GM13977 (cell line): ENCODE data around the gene MYO10.
"Not testable (repeated sequence)": the region's sequence is repeated elsewhere in the genome, so short reads cannot be mapped to it uniquely, and the experiment has no call there.

Source experiments
- DNase-seq: peaks from one replicate; pipeline ENCODE4 v3.0.0; 2012; ENCODE audit warnings: low spot score
- CTCF ChIP-seq: IDR thresholded peaks from 2 replicates; pipeline ENCODE4 v1.5.1; 2012; ENCODE audit warnings: mild to moderate bottlenecking, control low read depth; ENCODE audit not compliant: insufficient read depth; ENCODE audit errors: extremely low read depth, missing control alignments
- in situ Hi-C: fragments of 300-500 bp; cut with MboI; formaldehyde crosslinking; loops from one replicate; pipeline ENCODE4 v1.12.0; 2022; ENCODE audit warnings: low sequenced_read_pairs, low pct_unique_long_range_greater_than_20kb, mixed read lengths, inconsistent platforms; ENCODE audit not compliant: unreplicated experiment

Gene MYO10

GRCh38 chr5:16772556-16772955 is 163.5 kb downstream of the MYO10 start:
- no peak for DNase-seq
- in situ Hi-C loops = no loop called here
- no peak for TF ChIP-seq CTCF

- no peak for TF ChIP-seq CTCF
- in situ Hi-C loops = no loop called here
- no peak for DNase-seq
These were observed 167.9 kb downstream of the MYO10 start for GRCh38 chr5:16768184-16768583.

DNA sequence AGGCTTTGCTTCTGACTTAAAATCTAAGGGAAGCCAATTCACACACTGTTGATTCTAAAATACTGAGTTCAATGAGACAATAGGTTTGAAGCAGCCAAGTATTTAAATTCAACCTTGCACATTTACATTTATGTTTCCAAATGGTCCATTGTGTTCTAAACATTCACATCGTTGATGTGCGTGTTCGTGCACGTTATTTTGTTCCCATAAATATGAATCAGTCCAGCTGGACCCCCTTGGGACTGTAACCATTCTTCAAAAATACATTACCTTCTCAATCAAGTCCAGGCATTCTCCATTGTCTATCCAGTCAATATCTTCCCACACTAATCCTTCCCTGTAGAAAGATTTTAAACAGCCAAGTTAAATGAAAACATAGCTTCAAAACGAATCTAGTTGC is 172.9 kb downstream of the MYO10 start:
- no peak for DNase-seq
- TF ChIP-seq CTCF = no peak
- in situ Hi-C loops = no loop called here

DNA sequence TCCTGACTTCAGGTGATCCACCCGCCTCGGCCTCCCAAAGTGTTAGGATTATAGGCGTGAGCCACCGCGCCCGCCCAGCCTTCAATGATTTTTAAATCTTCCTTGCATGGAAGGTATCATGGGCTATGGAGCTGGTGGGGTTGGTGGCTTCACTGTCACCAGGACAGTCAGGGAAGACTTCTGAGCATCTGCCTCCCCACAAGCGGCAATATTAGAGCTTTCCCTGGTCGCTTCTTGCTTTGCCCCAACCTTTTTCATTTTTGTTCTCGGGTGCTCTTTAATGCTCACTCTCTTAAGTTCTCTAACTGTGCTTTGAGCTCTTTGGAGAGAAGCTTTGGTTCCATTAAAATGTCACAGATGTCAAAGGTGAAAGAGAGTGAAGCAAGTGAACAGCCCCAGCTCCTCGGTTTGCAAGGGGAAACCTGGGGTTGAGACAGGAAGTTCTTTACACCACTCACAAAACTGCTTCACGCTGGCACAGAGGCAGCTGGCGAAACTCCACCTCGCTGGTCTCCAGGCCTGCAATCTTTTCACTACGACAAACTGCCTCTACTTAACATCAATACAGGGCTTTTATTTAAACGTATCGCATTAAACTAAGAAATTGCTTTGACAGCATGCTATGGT is 176.8 kb downstream of the MYO10 start:
- TF ChIP-seq CTCF = no peak
- no peak for DNase-seq
- in situ Hi-C loops = no loop called here

GRCh38 chr5:16757989-16758501 is 178.0 kb downstream of the MYO10 start:
- TF ChIP-seq CTCF = no peak
- no peak for DNase-seq
- in situ Hi-C loops = no loop called here

GRCh38 chr5:16757577-16757976 is 178.5 kb downstream of the MYO10 start:
- in situ Hi-C loops, DNase-seq: not testable (repeated sequence)

- no peak for TF ChIP-seq CTCF
- in situ Hi-C loops = no loop called here
- DNase-seq = no peak
These were observed 178.9 kb downstream of the MYO10 start for GRCh38 chr5:16757146-16757545.
